Limb (tissue), 2 donors: ENCODE data around the gene ACCSL.

Experiments used
- DNase-seq, 2 donors: peaks; one replicate each; pipeline ENCODE4 v3.0.0-alpha.2; 2016; ENCODE audit errors: extremely low spot score in 2 of 2

Gene ACCSL

DNA sequence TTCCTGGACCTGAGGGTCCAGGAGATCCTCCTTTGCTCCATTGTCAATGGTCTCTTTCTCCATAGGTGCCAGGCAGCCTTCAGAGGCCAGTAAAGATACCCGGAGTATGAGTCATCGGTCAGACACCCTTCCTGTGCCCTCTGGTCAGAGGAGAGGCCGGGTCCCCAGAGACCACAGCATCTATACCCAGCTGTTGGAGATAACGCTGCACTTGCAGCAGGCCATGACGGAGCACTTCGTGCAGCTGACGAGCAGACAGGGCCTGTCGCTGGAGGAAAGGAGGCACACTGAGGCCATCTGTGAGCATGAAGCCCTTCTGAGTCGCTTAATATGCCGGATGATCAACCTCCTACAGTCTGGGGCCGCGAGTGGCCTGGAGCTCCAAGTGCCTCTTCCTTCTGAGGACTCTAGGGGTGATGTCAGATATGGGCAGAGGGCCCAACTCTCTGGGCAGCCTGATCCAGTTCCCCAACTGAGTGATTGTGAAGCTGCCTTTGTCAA, at the start of gene ACCSL:
TSS of gene ACCSL (plus strand) at position 51 of the 501 bp plus-strand sequence. CDS start at position 107, 56 bp downstream.
- no peak for DNase-seq

- no peak for DNase-seq
Measured at GRCh38 chr11:43998308-43998707, 49.5 kb upstream of the ACCSL start.

GRCh38 chr11:44000731-44001130, 47.0 kb upstream of the ACCSL start:
- DNase-seq, result no peak

DNA sequence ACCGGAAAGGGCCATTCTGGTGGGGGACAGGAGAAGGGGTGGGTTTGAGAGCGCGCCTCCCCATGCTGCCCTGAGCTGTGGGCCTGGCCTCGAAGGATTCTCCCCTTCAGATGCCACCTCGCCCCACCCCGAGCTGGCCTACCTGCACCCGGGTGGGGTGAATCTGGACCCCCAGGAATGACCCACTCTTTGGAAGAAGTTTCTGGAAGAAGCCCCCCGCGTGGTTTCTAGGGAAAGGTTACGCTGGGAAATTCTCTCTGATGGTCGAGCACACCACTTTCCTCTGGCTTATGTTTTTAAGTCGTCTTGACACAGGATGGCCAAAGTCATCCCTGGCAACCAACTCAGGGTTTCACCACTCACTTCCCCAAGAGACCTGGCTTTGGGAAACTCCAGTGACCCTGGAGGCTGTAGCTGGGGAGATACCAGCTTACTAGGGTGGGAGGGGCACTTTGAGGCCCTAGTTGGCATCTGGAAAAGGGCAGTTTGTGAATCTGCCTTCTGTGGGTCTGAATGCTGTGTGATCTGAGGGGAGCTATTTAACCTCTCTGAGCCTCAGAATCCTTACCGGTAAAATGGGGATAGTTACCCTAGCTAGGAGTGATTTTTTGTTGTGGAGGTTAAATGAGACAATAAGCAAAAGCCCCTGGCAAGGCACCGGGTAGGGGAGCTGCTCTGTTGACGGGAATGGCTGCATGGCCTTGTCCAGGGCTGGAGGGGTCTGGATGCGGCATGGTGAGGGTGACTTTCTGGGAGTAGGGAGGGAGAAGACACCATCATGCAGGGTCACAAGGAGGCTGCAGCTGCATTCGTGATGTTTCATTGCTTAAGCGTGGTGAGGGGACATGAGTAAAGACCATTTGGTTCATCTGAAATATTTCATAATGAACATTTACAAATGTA, 45.3 kb upstream of the ACCSL start:
- DNase-seq, result no peak

GRCh38 chr11:44003736-44004451, 43.9 kb upstream of the ACCSL start:
- no peak for DNase-seq

GRCh38 chr11:44004452-44005062, 43.2 kb upstream of the ACCSL start:
- DNase-seq, result no peak

- DNase-seq, result peak in 1 of 2 donors; percentile 88
Measured at GRCh38 chr11:44005063-44005701, 42.6 kb upstream of the ACCSL start.

DNA sequence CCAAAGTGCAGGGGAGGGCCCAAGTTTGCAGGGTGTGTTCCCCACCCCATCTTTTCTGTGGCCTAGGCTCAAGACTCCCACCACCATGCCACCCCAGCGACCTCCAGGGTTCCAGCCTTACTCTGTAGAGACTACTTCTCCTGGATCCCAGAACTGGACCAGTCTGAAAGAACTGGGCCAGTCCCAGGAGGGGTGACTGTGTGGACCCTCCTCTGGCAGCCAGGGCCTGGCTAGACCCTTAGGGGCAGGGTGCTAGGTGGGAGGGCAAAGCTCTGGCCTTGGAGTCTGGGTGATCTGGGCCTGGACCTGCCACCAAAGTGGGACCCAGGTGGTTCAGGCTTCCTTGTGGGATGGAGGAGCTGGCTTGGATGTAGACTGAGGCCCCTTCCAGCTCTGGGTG, 41.8 kb upstream of the ACCSL start:
- DNase-seq, result no peak

DNA sequence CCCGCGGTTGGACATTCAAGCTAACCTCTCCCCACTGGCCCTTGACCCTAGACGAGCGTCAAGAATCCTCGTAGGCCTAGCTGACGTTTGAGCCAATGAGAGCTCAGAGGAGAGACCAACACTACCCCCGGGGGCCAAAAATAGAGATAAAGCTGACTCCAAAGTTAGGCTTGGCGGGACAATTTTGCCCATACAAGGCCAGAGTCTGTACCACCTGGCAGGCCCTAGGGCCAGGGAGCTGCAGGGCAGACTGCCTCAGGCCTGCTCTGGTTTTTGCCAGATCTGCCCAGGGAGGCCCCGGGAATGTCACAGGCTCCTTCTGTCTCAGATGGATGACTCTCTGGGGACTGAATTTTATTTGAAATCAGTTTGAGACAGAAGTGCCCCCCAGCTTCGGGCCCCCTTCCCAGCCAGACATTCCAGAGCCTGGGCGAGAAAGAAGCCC, 40.8 kb upstream of the ACCSL start:
- no peak for DNase-seq

DNA sequence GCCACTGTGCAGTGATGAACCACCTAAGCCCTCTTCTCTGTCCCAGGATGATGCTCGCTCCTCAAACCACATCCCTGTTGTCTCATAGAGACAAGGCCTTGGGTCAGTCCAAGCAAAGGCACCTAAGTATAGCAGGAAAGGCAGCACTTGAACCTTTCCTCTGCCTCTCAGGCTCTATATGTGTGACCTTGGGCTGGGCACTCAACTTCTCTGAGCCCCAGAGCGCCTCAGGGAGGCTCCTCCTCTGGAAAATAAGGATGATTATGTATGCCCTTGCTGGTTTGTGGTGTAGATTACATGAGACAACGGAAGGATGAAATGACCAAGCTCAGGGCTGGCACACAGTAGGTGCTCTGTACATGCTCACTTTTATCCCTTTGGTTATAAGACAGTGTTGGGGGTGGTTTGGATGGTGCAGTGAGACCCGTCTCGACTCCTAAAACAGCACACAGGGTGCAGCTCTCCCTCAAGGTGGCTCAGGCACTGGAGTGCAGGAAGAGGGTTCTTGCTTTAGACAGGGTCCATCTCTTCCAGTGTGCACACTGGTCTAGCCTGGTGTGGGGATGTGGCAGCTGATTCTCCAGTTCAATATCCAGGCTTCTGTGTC, 40.2 kb upstream of the ACCSL start:
- no peak for DNase-seq

GRCh38 chr11:44008088-44008501, 39.7 kb upstream of the ACCSL start:
- no peak for DNase-seq

- no peak for DNase-seq
Measured at GRCh38 chr11:44008698-44009097, 39.1 kb upstream of the ACCSL start.

- no peak for DNase-seq
Measured at GRCh38 chr11:44010789-44011251, 37.0 kb upstream of the ACCSL start.

DNA sequence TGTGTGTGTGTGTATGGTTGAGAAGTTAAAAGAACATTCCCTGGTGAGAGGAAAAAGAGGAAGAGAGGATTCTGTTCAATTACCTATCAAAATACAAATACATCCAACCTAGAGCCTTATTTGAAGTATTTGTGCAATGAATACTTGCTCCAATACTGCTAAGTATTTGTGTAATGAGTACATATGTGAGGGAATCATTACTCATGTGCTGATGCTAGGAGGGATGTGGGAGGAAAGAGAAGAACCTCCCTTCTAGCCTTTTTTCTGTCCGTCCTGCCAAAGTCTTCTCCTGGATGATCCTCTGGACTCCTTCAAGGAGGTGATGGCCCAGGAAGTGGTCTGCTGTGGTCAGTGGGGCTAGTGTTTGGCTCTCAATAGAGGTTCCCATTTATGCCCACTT, 36.0 kb upstream of the ACCSL start:
- DNase-seq, result no peak

- no peak for DNase-seq
Measured at GRCh38 chr11:44014968-44015623, 32.7 kb upstream of the ACCSL start.

DNA sequence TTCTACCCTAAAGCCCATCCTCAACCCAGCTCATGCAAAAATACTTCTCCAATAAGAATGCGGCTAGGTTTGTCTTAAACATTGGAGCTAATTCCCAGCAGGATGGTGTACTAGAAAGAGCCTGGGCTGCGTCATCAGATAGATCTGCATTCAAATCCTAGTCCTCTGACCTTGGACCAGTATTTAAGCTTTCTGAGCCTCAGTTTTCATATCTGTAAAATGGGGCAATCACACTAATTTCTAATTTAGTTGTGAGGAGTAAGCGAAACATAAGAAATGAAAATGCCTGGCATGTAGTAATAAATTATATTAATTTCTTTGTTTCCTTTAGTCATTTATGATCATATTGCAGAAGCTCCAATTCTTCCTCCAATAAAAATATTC, 32.2 kb upstream of the ACCSL start:
- no peak for DNase-seq

DNA sequence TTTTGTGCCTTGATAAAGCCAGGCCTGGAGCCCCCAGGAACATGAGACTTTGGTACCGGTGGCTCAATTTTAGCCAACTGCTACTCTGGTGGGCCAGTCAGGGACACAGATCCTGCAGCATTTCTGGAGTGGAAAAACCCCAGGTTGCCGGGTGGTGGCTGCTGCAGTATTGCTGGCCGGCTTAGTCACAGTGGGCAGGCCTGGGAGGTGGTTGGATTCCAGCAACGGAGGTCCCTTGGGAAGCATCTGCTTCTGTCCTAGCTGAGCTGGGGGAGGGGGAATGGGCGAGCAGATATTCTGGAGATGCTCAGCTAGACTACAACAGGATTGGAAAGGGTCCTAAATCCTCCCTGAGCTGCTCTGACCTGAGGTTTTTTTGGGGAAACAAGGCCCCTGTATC, 31.6 kb upstream of the ACCSL start:
- DNase-seq, result no peak

GRCh38 chr11:44016546-44017442, 31.0 kb upstream of the ACCSL start:
- DNase-seq, result no peak

- no peak for DNase-seq
Measured at GRCh38 chr11:44017443-44018126, 30.2 kb upstream of the ACCSL start.
